ENCODE measurements around the gene GTF2F2. TPM values are rescaled to one million over a fixed set of nuclear protein-coding genes. Genes with fewer than 3 reads are reported as not detected.

The GTF2F2 gene
- total RNA-seq, 1 experiment from 2014 or later, result 33.8 TPM

GRCh38 chr13:45333251-45333976 lies 213.1 kb downstream of the GTF2F2 start:
- ATAC-seq, result no peak
- CTCF ChIA-PET, result interaction anchor here (1.5 to 1.6 kb wide), 2 partner anchors 38 to 287 kb away, joined by 4 to 6 read pairs; no protein-coding TSS in a partner anchor
- peaks cover 46% of the 10 kb centered on the region for H3K4me1 Mint-ChIP-seq
- H3K9me3 Mint-ChIP-seq, result no peaks in the 10 kb centered on the region
- peaks cover 32% of the 10 kb centered on the region for H3K36me3 Mint-ChIP-seq
- peak overlapping the region; percentile 87 for H3K27ac Mint-ChIP-seq
- POLR2A ChIA-PET, result interaction anchor here (0.5 to 1.0 kb wide), 2 partner anchors 10 to 390 kb away, joined by 3 to 4 read pairs; no protein-coding TSS in a partner anchor
- DNase-seq (ENCODE audit: low spot score), result no peak
- H3K27me3 Mint-ChIP-seq (ENCODE audit: low read depth), result no peaks in the 10 kb centered on the region
- TF ChIP-seq NFATC4 (CRISPR knock-in tag; IDR thresholded peaks at IDR 0.05) (0 out of 2 replicates have a peak, but pooled peaks have one; percentile 4), SMAD3 (CRISPR knock-in tag; IDR thresholded peaks at IDR 0.05; ENCODE audit: borderline replicate concordance) (no peak)
- H3K4me3 Mint-ChIP-seq, result no peak overlapping the region

Other genes with a start within 250 kb of the GTF2F2 start
- gene NUFIP1, start 131.0 kb upstream of the GTF2F2 start, total RNA-seq (2021), result 14.0 to 14.7 TPM (median 14.0 TPM) in 3 replicates
- 26.1 to 28.9 TPM (median 26.7 TPM) in 3 replicates for gene GPALPP1, start 131.0 kb upstream of the GTF2F2 start, total RNA-seq (2021)
- not detected in 3 replicates for gene KCTD4, start 80.5 kb downstream of the GTF2F2 start, total RNA-seq (2021)
- 1,861 to 2,091 TPM (median 2,076 TPM) in 3 replicates for gene TPT1, start 220.7 kb downstream of the GTF2F2 start, total RNA-seq (2021)

Measured in WTC11 (cell line).